GM21723 (cell line): ENCODE results near the gene GON7.
"Not testable (repeated sequence)": the region's sequence is repeated elsewhere in the genome, so short reads cannot be mapped to it uniquely, and the experiment has no call there.

Experiments
- ATAC-seq: cut with Tn5 transposase; IDR thresholded peaks from one replicate; pipeline ENCODE4 v1.9.1; 2021; ENCODE audit warnings: mild to moderate bottlenecking, moderate library complexity; ENCODE audit not compliant: unreplicated experiment

Gene GON7

DNA sequence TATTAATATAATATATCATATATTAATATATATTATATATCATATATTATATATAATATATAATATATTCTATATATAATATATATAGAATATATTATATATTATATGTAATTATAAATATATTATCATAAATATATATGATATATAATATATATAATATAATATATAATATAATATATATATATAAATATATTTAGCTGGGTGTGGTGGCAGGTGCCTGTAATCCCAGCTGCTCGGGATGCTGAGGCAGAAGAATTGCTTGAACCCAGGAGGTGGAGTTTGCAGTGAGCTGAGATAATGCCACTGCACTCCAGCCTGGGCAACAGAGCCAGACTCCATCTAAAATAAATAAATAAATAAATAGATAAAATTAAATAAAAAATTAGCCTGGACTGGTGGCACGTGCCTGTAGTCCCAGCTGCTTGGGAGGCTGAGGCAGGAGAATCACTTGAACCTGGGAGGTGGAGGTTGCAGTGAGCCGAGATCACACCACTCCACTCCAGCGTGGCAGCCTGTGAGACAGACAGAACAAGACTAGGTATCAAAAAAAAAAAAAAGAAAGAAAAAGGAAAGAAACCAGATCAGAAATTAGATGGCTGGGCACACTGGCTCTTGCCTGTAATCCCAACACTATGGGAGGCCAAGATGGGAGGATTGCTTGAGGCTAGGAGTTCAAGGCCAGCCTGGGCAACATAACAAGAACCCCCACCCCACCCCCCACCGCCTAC is 47.1 kb downstream of the GON7 start:
- not testable (repeated sequence) for ATAC-seq

DNA sequence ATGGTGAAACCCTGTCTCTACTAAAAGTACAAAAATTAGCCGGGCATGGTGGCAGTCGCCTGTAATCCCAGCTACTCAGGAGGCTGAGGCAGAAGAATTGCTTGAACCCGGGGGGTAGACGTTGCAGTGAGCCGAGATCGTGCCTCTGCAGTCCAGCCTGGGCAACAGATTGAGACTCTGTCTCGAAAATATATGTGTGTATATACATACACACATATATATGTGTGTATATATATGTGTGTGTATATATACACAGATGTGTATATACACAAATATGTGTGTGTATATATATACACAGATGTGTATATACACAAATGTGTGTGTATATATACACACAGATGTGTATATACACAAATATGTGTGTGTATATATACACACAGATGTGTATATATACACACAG is 48.5 kb downstream of the GON7 start:
- ATAC-seq = not testable (repeated sequence)

GRCh38 chr14:93156693-93157369 is 50.0 kb downstream of the GON7 start:
- ATAC-seq = no peak

DNA sequence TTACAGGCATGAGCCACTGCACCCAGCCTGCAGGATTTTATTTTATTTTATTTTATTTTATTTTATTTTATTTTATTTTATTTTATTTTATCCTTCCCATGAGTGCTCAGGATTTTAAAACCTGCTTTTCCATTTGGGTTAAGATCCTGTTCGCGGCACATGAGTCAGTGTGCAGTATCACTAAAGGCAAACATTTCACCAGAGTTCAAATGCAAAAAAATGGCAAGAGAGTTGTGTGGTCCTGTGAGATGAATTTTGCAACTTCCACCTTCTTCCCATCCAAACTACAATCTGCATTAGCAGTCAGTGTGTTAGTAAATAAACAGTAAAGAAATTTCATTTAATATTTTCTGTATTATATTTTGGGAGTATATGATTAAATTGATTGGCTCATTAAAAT is 51.2 kb downstream of the GON7 start:
- ATAC-seq = no peak

- no peak for ATAC-seq
Measured at GRCh38 chr14:93153121-93153520, 53.7 kb downstream of the GON7 start.
